ENCODE measurements around the gene TNFRSF8. TPM values are rescaled to one million over a fixed set of nuclear protein-coding genes. Genes with fewer than 3 reads are reported as not detected.

TNFRSF8 gene
- total and polyA plus RNA-seq, 2 experiments from 2014 or later = not detected

DNA sequence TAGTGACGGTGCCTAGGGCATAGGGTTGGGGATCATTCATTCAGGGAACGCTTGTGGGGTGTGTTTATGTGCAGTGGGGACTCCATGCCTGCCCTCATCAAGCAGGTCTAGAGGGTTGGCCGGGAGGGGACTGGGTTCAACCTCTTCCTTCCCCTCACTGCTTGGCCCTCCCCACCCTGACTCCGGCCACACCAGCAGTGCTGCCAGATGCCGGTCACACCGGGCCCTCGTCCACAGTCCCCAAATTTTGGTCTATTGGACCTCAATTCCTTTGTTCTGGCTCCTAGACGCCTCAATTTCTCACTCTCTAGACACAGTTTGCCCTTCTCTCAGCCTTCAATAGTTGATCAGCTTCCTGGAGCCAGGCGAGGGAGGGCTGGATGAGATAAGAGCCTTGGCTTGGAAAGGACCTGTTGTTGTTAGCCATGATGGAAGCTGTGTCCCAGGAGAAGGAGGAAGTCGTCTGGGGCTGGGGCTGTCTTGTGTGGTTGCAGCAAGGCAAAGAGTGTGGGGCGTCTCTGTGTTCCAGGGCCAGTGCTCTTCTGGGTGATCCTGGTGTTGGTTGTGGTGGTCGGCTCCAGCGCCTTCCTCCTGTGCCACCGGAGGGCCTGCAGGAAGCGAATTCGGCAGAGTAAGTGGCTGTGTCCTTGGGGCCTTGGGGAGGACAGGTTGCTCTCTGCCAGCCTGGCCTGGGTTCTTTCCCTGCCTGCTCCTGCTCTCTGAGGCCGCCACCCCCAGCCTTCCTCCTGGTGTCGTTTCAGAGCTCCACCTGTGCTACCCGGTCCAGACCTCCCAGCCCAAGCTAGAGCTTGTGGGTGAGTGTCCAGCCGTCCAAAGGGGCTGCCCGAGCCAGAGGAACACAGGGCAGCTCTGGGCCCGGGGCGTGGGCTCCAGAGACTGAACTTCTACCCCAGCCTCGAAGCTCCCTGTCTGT lies 62.6 kb downstream of the TNFRSF8 start:
- no peak overlapping the region for H3K27ac ChIP-seq
- no peaks in the 10 kb centered on the region for H3K9me3 ChIP-seq (ENCODE audit: low read depth)
- no peak for DNase-seq (ENCODE audit: low spot score)
- H3K4me3 ChIP-seq = no peak overlapping the region
- no peak overlapping the region for H3K4me2 ChIP-seq
- H2AFZ ChIP-seq = no peak overlapping the region
- no peaks in the 10 kb centered on the region for H3K36me3 ChIP-seq (replicated peaks; ENCODE audit: insufficient read depth, low read depth)
- H3K79me2 ChIP-seq = no peaks in the 10 kb centered on the region
- WGBS (ENCODE audit: low lambda C conversion rate, missing lambda C conversion rate) = 83% methylated on average over 24 of the region's 24 CpGs
- no peaks in the 10 kb centered on the region for H3K27me3 ChIP-seq
- H4K20me1 ChIP-seq (ENCODE audit: insufficient read depth, poor library complexity, severe bottlenecking) = no peaks in the 10 kb centered on the region
- no peaks in the 10 kb centered on the region for H3K9me2 ChIP-seq (replicated peaks; ENCODE audit: insufficient read depth)
- TF ChIP-seq, protein P1, sequence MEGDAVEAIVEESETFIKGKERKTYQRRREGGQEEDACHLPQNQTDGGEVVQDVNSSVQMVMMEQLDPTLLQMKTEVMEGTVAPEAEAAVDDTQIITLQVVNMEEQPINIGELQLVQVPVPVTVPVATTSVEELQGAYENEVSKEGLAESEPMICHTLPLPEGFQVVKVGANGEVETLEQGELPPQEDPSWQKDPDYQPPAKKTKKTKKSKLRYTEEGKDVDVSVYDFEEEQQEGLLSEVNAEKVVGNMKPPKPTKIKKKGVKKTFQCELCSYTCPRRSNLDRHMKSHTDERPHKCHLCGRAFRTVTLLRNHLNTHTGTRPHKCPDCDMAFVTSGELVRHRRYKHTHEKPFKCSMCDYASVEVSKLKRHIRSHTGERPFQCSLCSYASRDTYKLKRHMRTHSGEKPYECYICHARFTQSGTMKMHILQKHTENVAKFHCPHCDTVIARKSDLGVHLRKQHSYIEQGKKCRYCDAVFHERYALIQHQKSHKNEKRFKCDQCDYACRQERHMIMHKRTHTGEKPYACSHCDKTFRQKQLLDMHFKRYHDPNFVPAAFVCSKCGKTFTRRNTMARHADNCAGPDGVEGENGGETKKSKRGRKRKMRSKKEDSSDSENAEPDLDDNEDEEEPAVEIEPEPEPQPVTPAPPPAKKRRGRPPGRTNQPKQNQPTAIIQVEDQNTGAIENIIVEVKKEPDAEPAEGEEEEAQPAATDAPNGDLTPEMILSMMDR (IDR thresholded peaks at IDR 0.05; ENCODE audit: poor library complexity) = no peak
- TF ChIP-seq EZH2phosphoT487 (IDR thresholded peaks at IDR 0.05; ENCODE audit: low read depth, severe bottlenecking, unreplicated experiment) = no peak
- H3K4me1 ChIP-seq (ENCODE audit: insufficient read depth) = peaks cover 11% of the 10 kb centered on the region

DNA sequence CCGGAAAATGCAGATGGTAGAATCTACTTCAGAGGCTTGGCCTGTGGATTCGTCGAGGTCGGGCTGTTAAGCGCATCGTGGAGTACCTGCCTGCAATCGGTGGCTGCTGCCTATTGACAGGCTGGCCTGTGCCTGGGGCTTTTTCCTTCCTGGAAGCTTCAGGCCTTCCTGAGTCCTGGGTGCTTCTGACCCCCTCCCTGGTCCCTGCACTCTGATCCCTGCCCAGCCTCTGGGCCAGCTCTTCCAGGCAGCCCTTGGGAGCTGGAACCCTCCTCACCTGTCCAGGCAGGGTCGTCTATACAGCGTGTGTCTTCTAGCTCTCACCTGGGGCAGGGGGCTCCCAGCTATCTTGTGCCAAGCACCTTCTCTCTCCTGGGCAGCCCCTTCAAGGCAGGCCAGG lies 63.7 kb downstream of the TNFRSF8 start:
- H2AFZ ChIP-seq = no peak overlapping the region
- peaks cover 16% of the 10 kb centered on the region for H3K4me1 ChIP-seq (ENCODE audit: insufficient read depth)
- 87% methylated on average over 9 of the region's 9 CpGs for WGBS (ENCODE audit: low lambda C conversion rate, missing lambda C conversion rate)
- TF ChIP-seq, protein P1 (IDR thresholded peaks at IDR 0.05; ENCODE audit: poor library complexity) = no peak
- no peak for TF ChIP-seq EZH2phosphoT487 (IDR thresholded peaks at IDR 0.05; ENCODE audit: low read depth, severe bottlenecking, unreplicated experiment)
- no peak for TF ChIP-seq EZH2 (IDR thresholded peaks at IDR 0.05; ENCODE audit: borderline replicate concordance)
- DNase-seq (ENCODE audit: low spot score) = no peak
- H3K27me3 ChIP-seq = no peaks in the 10 kb centered on the region
- H3K36me3 ChIP-seq (replicated peaks; ENCODE audit: insufficient read depth, low read depth) = no peaks in the 10 kb centered on the region
- H3K9me2 ChIP-seq (replicated peaks; ENCODE audit: insufficient read depth) = no peaks in the 10 kb centered on the region
- no peak overlapping the region for H3K4me3 ChIP-seq
- H3K9me3 ChIP-seq (ENCODE audit: low read depth) = no peaks in the 10 kb centered on the region
- no peaks in the 10 kb centered on the region for H4K20me1 ChIP-seq (ENCODE audit: insufficient read depth, poor library complexity, severe bottlenecking)
- no peak overlapping the region for H3K27ac ChIP-seq
- H3K79me2 ChIP-seq = no peaks in the 10 kb centered on the region
- no peak overlapping the region for H3K4me2 ChIP-seq

DNA sequence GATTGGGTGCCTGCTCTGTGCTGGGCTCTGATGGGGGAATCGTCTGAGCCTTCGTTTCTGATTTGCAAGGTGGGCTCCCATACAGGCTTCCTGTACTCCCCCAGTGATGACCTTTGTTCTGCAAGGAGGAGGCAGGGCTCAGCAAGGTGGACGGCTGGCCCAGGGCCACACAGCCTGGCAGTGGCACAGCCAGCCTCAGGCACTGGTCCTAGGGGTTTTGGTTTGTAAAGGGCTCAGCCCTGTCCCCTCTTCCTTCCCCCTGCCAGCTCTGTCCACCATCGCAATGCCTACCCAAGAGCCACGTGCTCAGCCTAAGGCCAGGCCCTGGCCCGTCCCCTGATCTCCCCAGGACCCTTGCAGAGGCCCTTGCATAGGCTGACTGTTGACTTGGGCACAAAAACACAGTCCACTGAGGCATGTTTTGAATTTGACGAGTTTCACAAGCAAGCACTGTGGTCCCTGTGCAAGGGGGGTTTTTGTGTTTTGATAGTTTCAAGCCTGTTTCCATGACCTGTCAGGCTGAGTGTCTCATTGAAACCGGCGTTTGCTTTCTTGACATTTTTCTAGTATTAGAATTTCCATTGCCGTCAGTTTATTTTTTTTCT lies 64.2 kb downstream of the TNFRSF8 start:
- Histone ChIP-seq H3K4me1 (ENCODE audit: insufficient read depth) (peaks cover 16% of the 10 kb centered on the region), H3K9me3 (ENCODE audit: low read depth) (no peaks in the 10 kb centered on the region), H3K27me3 (no peaks in the 10 kb centered on the region), H3K36me3 (replicated peaks; ENCODE audit: insufficient read depth, low read depth) (no peaks in the 10 kb centered on the region), H2AFZ (no peak overlapping the region), H4K20me1 (ENCODE audit: insufficient read depth, poor library complexity, severe bottlenecking) (no peaks in the 10 kb centered on the region), H3K79me2 (no peaks in the 10 kb centered on the region), H3K27ac (no peak overlapping the region), H3K4me2 (no peak overlapping the region), H3K4me3 (no peak overlapping the region), H3K9me2 (replicated peaks; ENCODE audit: insufficient read depth) (no peaks in the 10 kb centered on the region)
- DNase-seq (ENCODE audit: low spot score) = no peak
- TF ChIP-seq EZH2 (IDR thresholded peaks at IDR 0.05; ENCODE audit: borderline replicate concordance) = no peak
- no peak for TF ChIP-seq EZH2phosphoT487 (IDR thresholded peaks at IDR 0.05; ENCODE audit: low read depth, severe bottlenecking, unreplicated experiment)
- TF ChIP-seq, protein P1 (IDR thresholded peaks at IDR 0.05; ENCODE audit: poor library complexity) = no peak
- WGBS (ENCODE audit: low lambda C conversion rate, missing lambda C conversion rate) = 87% methylated on average over 10 of the region's 10 CpGs

Measured in hepatocyte (in vitro differentiated cells).